PC-3 (cell line): ENCODE data around the gene TCF3.

Experiments
- CTCF ChIP-seq: fragments of 300-600 bp; sonication (generic); conservative IDR thresholded peaks from 2 replicates; pipeline ENCODE4 v1.5.1; 2017; ENCODE audit warnings: antibody characterized with exemption, low read depth, mild to moderate bottlenecking, low read length
- EZH2 ChIP-seq: fragments of 300-600 bp; sonication (generic); IDR thresholded peaks from one replicate; pipeline ENCODE4 v1.6.1; 2017; ENCODE audit warnings: antibody characterized with exemption, mild to moderate bottlenecking, low read length; ENCODE audit not compliant: unreplicated experiment

GRCh38 chr19:1657746-1658145 is 5.3 kb upstream of the TCF3 start:
- no peak for TF ChIP-seq CTCF
- TF ChIP-seq EZH2, result no peak
